Hepatocyte (in vitro differentiated cells): ENCODE data around the gene SEC22C.

Experiments
- CTCF ChIP-seq: fragments of 200-600 bp; sonication (generic); IDR thresholded peaks from 2 replicates; pipeline ENCODE4 v1.5.1; 2016; ENCODE audit warnings: antibody characterized with exemption, mild to moderate bottlenecking; ENCODE audit not compliant: poor library complexity
- EZH2 ChIP-seq: fragments of 200-600 bp; sonication (generic); IDR thresholded peaks from 2 replicates; pipeline ENCODE4 v1.6.1; 2016; ENCODE audit warnings: antibody characterized with exemption, mild to moderate bottlenecking, borderline replicate concordance
- EZH2phosphoT487 ChIP-seq: fragments of 200-600 bp; sonication (generic); IDR thresholded peaks from one replicate; pipeline ENCODE4 v1.6.1; 2018; ENCODE audit warnings: antibody characterized with exemption, mild to moderate bottlenecking, low read depth, moderate library complexity; ENCODE audit not compliant: unreplicated experiment, severe bottlenecking

DNA sequence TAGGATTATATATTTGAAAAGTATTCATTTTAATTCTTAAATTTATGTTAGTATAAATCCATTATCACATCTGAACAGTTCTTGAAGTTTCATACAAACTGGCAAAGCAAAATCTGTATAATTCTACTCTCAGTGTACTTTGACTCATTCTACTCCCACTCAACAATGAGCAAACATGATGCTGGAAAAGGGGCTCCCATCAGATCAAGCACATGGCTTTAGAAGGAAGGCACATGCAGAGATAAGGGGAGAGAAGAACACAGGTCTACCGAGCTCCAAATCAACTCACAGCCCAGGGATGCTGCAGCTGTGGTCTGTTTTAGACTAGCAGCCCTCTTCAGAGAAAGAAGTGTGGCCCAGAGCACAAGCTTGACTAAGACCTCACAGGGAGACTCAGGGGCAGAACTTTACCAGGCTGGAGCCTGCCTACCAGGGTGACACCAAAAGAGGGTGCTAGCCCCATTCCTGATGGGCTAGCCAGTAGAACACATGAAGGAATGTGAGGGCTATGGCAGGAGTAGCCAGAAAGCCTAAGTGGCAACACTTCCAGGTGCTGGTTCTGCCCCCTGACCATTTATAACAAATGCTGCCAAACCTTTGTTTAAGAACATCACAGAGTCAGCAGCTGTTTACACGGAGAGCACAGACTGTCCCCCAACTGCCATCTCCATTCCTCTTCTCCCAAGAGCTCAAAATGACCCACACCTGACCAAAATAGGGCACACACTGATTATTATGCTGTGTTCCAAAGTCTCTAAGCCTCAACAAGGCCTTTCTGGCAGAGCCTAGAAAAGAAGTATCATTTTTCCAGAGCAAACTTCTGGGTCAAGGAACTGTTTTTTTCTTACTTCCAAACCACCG, 19.5 kb downstream of the SEC22C start:
- TF ChIP-seq EZH2 (no peak), CTCF (no peak), EZH2phosphoT487 (no peak)
